ENCODE results near the gene KIF2A. TPM values are rescaled to one million over a fixed set of nuclear protein-coding genes. Genes with fewer than 3 reads are reported as not detected.

The KIF2A gene
- total and polyA plus RNA-seq, 2 of the 4 experiments (the other 2 are of a cell fraction): 23.6 to 37.3 TPM

- H4K91ac ChIP-seq (ENCODE audit: insufficient read depth, low read depth, low read length): no peak overlapping the region
- WGBS, 2 experiments (ENCODE audit: extremely low coverage in 2 of 2, insufficient read length in 1 of 2): no CpG with 5 or more reads among the region's 1 CpG
- no peaks in the 10 kb centered on the region for H3K36me3 ChIP-seq (ENCODE audit: control insufficient read depth, insufficient read depth, low read length)
- intact Hi-C loops (cut with micrococcal nuclease): no loop called here
- ATAC-seq (ENCODE audit: low read depth): no peak
- H3K4me3 ChIP-seq (ENCODE audit: insufficient read depth, low read depth, low read length): no peak overlapping the region
- dilution Hi-C loops (cut with HindIII; ENCODE audit: low sequenced_read_pairs, unreplicated experiment): no loop called here
- H2AFZ ChIP-seq (replicated peaks; ENCODE audit: low read length, poor library complexity): no peak overlapping the region
- BruUV-seq (replicated peaks): no TSS peak
- no peak overlapping the region for H2AK9ac ChIP-seq (replicated peaks; ENCODE audit: low read depth, low read length, poor library complexity)
- no peak overlapping the region for H3K14ac ChIP-seq (replicated peaks; ENCODE audit: low read depth, low read length)
- no peak overlapping the region for H3K23ac ChIP-seq (ENCODE audit: low read depth, low read length)
- in situ Hi-C loops (cut with MboI; ENCODE audit: low sequenced_read_pairs): no loop called here
- no peak overlapping the region for H4K8ac ChIP-seq (ENCODE audit: low read depth in 2 of 2, low read length in 2 of 2)
- no peaks in the 10 kb centered on the region for H3K27me3 ChIP-seq (ENCODE audit: control insufficient read depth, insufficient read depth, low read length)
- no peaks in the 10 kb centered on the region for H3K9me1 ChIP-seq (ENCODE audit: insufficient read depth, low read length)
- H2BK120ac ChIP-seq (ENCODE audit: low read depth, low read length): no peak overlapping the region
- no peak overlapping the region for H2BK15ac ChIP-seq (ENCODE audit: low read depth, low read length)
- H2BK20ac ChIP-seq (ENCODE audit: low read depth, low read length): no peak overlapping the region
- H3K4me1 ChIP-seq (ENCODE audit: control insufficient read depth, insufficient read depth, low read length): no peaks in the 10 kb centered on the region
- no peak overlapping the region for H4K5ac ChIP-seq (ENCODE audit: low read depth, low read length)
- no peak overlapping the region for H2BK5ac ChIP-seq (ENCODE audit: low read depth, low read length, poor library complexity, severe bottlenecking)
- H3K27ac ChIP-seq (ENCODE audit: insufficient read depth, low read length): no peak overlapping the region
- no peak overlapping the region for H3K18ac ChIP-seq (ENCODE audit: low read depth, low read length)
- no peaks in the 10 kb centered on the region for H3K79me1 ChIP-seq (ENCODE audit: low read depth in 1 of 2, low read length in 2 of 2)
- H2AK5ac ChIP-seq (ENCODE audit: low read depth, low read length): no peak overlapping the region
- no peaks in the 10 kb centered on the region for H4K20me1 ChIP-seq (ENCODE audit: insufficient read depth, low read length)
- no peak overlapping the region for H3K4ac ChIP-seq (ENCODE audit: low read depth, low read length)
- POLR2A ChIA-PET (ENCODE audit: unreplicated experiment): no interaction called here
- CTCF ChIA-PET: interaction anchor here (0.6 kb wide), 1 partner anchor 69 kb away, joined by 5 read pairs; no protein-coding TSS in a partner anchor
- no peak overlapping the region for H3K9ac ChIP-seq (ENCODE audit: low read depth, low read length)
- H3K9me3 ChIP-seq (ENCODE audit: control insufficient read depth, insufficient read depth, low read length): no peaks in the 10 kb centered on the region
- no peak for DNase-seq
- H3K56ac ChIP-seq (ENCODE audit: extremely low read depth, insufficient read depth, low read length): no peak overlapping the region
- no peak overlapping the region for H3K4me2 ChIP-seq (ENCODE audit: low read depth, low read length)
- TF ChIP-seq RCOR1 (IDR thresholded peaks at IDR 0.05; ENCODE audit: insufficient replicate concordance, low read length) (no peak), ELK1 (IDR thresholded peaks at IDR 0.05; ENCODE audit: borderline replicate concordance, low read depth, low read length) (no peak), CHD1 (IDR thresholded peaks at IDR 0.05; ENCODE audit: low read depth, low read length) (no peak), CEBPB (IDR thresholded peaks at IDR 0.05; ENCODE audit: low read depth, low read length) (no peak), MAFK (IDR thresholded peaks at IDR 0.05; ENCODE audit: low read depth, low read length) (no peak), NFE2L2 (IDR thresholded peaks at IDR 0.05; ENCODE audit: low read depth, low read length) (no peak), CTCF (conservative IDR thresholded peaks at IDR 0.05; ENCODE audit: low read depth, low read length) (no peak), MAZ (IDR thresholded peaks at IDR 0.05; ENCODE audit: borderline replicate concordance, low read depth, low read length) (no peak), USF2 (IDR thresholded peaks at IDR 0.05; ENCODE audit: low read depth, low read length) (no peak), SMC3 (IDR thresholded peaks at IDR 0.05; ENCODE audit: low read depth, low read length) (no peak), POLR2A (IDR thresholded peaks at IDR 0.05; ENCODE audit: low read depth, low read length) (no peak), FOS (IDR thresholded peaks at IDR 0.05; ENCODE audit: low read depth, low read length) (no peak), RAD21 (IDR thresholded peaks at IDR 0.05; ENCODE audit: low read length) (no peak)
Measured at GRCh38 chr5:62275581-62275980, 30.4 kb upstream of the KIF2A start.

Measured in IMR-90 (cell line).